Measurements from ENCODE around the gene P2RX5.
"Not testable (repeated sequence)": the region's sequence is repeated elsewhere in the genome, so short reads cannot be mapped to it uniquely, and the experiment has no call there.

Gene P2RX5

GRCh38 chr17:3715296-3715695 is 19.3 kb upstream of the P2RX5 start:
- Histone ChIP-seq H3K9ac (ENCODE audit: low read depth in 1 of 2, low read length in 2 of 2) (no peak overlapping the region), H3K9me3 (ENCODE audit: control insufficient read depth in 1 of 2, low read length in 2 of 2) (no peaks in the 10 kb centered on the region), H3K27me3 (ENCODE audit: control insufficient read depth in 1 of 2, insufficient read depth in 2 of 2, low read length in 2 of 2) (no peaks in the 10 kb centered on the region), H3K4me3 (ENCODE audit: low read depth in 1 of 2, low read length in 2 of 2) (no peak overlapping the region), H3K4me1 (ENCODE audit: control insufficient read depth in 1 of 2, insufficient read depth in 2 of 2, low read length in 2 of 2) (peaks cover 6 to 10% of the 10 kb centered on the region in 2 donors), H3K27ac (ENCODE audit: low read depth, low read length) (no peak overlapping the region), H3K36me3 (ENCODE audit: control insufficient read depth in 1 of 2, insufficient read depth in 2 of 2, low read length in 2 of 2) (peaks cover 29 to 43% of the 10 kb centered on the region in 2 donors)

- peaks cover 25 to 35% of the 10 kb centered on the region in 2 donors for H3K36me3 ChIP-seq (ENCODE audit: control insufficient read depth in 1 of 2, insufficient read depth in 2 of 2, low read length in 2 of 2)
- no peaks in the 10 kb centered on the region for H3K27me3 ChIP-seq (ENCODE audit: control insufficient read depth in 1 of 2, insufficient read depth in 2 of 2, low read length in 2 of 2)
- no peaks in the 10 kb centered on the region for H3K9me3 ChIP-seq (ENCODE audit: control insufficient read depth in 1 of 2, low read length in 2 of 2)
- H3K4me3 ChIP-seq (ENCODE audit: low read depth in 1 of 2, low read length in 2 of 2): no peak overlapping the region
- H3K9ac ChIP-seq (ENCODE audit: low read depth in 1 of 2, low read length in 2 of 2): no peak overlapping the region
- no peak overlapping the region for H3K27ac ChIP-seq (ENCODE audit: low read depth, low read length)
- H3K4me1 ChIP-seq (ENCODE audit: control insufficient read depth in 1 of 2, insufficient read depth in 2 of 2, low read length in 2 of 2): peaks cover 0 to 7% of the 10 kb centered on the region in 2 donors
These were observed 17.0 kb upstream of the P2RX5 start for GRCh38 chr17:3712811-3713463.

GRCh38 chr17:3710951-3711383 is 15.0 kb upstream of the P2RX5 start:
- Histone ChIP-seq H3K9ac (ENCODE audit: low read depth in 1 of 2, low read length in 2 of 2) (no peak overlapping the region), H3K27me3 (ENCODE audit: control insufficient read depth in 1 of 2, insufficient read depth in 2 of 2, low read length in 2 of 2) (no peaks in the 10 kb centered on the region), H3K36me3 (ENCODE audit: control insufficient read depth in 1 of 2, insufficient read depth in 2 of 2, low read length in 2 of 2) (peaks cover 12 to 18% of the 10 kb centered on the region in 2 donors), H3K9me3 (ENCODE audit: control insufficient read depth in 1 of 2, low read length in 2 of 2) (no peaks in the 10 kb centered on the region), H3K4me3 (ENCODE audit: low read depth in 1 of 2, low read length in 2 of 2) (no peak overlapping the region), H3K4me1 (ENCODE audit: control insufficient read depth in 1 of 2, insufficient read depth in 2 of 2, low read length in 2 of 2) (peaks cover 0 to 8% of the 10 kb centered on the region in 2 donors), H3K27ac (ENCODE audit: low read depth, low read length) (no peak overlapping the region)

GRCh38 chr17:3708366-3708765 is 12.4 kb upstream of the P2RX5 start:
- peaks cover 0 to 4% of the 10 kb centered on the region in 2 donors for H3K36me3 ChIP-seq (ENCODE audit: control insufficient read depth in 1 of 2, insufficient read depth in 2 of 2, low read length in 2 of 2)
- H3K4me3 ChIP-seq (ENCODE audit: low read depth in 1 of 2, low read length in 2 of 2): no peak overlapping the region
- no peak overlapping the region for H3K9ac ChIP-seq (ENCODE audit: low read depth in 1 of 2, low read length in 2 of 2)
- H3K9me3 ChIP-seq (ENCODE audit: control insufficient read depth in 1 of 2, low read length in 2 of 2): no peaks in the 10 kb centered on the region
- H3K27me3 ChIP-seq (ENCODE audit: control insufficient read depth in 1 of 2, insufficient read depth in 2 of 2, low read length in 2 of 2): no peaks in the 10 kb centered on the region
- H3K4me1 ChIP-seq (ENCODE audit: control insufficient read depth in 1 of 2, insufficient read depth in 2 of 2, low read length in 2 of 2): peaks cover 0 to 8% of the 10 kb centered on the region in 2 donors
- H3K27ac ChIP-seq (ENCODE audit: low read depth, low read length): no peak overlapping the region

- not testable (repeated sequence) for H3K4me3 ChIP-seq (ENCODE audit: low read depth in 1 of 2, low read length in 2 of 2); H3K4me1 ChIP-seq (ENCODE audit: control insufficient read depth in 1 of 2, insufficient read depth in 2 of 2, low read length in 2 of 2); H3K27ac ChIP-seq (ENCODE audit: low read depth, low read length); H3K9ac ChIP-seq (ENCODE audit: low read depth in 1 of 2, low read length in 2 of 2); H3K9me3 ChIP-seq (ENCODE audit: control insufficient read depth in 1 of 2, low read length in 2 of 2); H3K27me3 ChIP-seq (ENCODE audit: control insufficient read depth in 1 of 2, insufficient read depth in 2 of 2, low read length in 2 of 2); H3K36me3 ChIP-seq (ENCODE audit: control insufficient read depth in 1 of 2, insufficient read depth in 2 of 2, low read length in 2 of 2)
These were observed 9.7 kb upstream of the P2RX5 start for GRCh38 chr17:3705718-3705984.

GRCh38 chr17:3704931-3705717 is 9.2 kb upstream of the P2RX5 start:
- Histone ChIP-seq H3K27me3 (ENCODE audit: control insufficient read depth in 1 of 2, insufficient read depth in 2 of 2, low read length in 2 of 2) (no peaks in the 10 kb centered on the region), H3K9ac (ENCODE audit: low read depth in 1 of 2, low read length in 2 of 2) (no peak overlapping the region), H3K4me1 (ENCODE audit: control insufficient read depth in 1 of 2, insufficient read depth in 2 of 2, low read length in 2 of 2) (peaks cover 0 to 8% of the 10 kb centered on the region in 2 donors), H3K27ac (ENCODE audit: low read depth, low read length) (no peak overlapping the region), H3K36me3 (ENCODE audit: control insufficient read depth in 1 of 2, insufficient read depth in 2 of 2, low read length in 2 of 2) (no peaks in the 10 kb centered on the region), H3K4me3 (ENCODE audit: low read depth in 1 of 2, low read length in 2 of 2) (no peak overlapping the region), H3K9me3 (ENCODE audit: control insufficient read depth in 1 of 2, low read length in 2 of 2) (no peaks in the 10 kb centered on the region)

GRCh38 chr17:3702041-3702539 is 6.1 kb upstream of the P2RX5 start:
- not testable (repeated sequence) for H3K4me3 ChIP-seq (ENCODE audit: low read depth in 1 of 2, low read length in 2 of 2); H3K4me1 ChIP-seq (ENCODE audit: control insufficient read depth in 1 of 2, insufficient read depth in 2 of 2, low read length in 2 of 2); H3K9ac ChIP-seq (ENCODE audit: low read depth in 1 of 2, low read length in 2 of 2); H3K36me3 ChIP-seq (ENCODE audit: control insufficient read depth in 1 of 2, insufficient read depth in 2 of 2, low read length in 2 of 2); H3K27me3 ChIP-seq (ENCODE audit: control insufficient read depth in 1 of 2, insufficient read depth in 2 of 2, low read length in 2 of 2); H3K9me3 ChIP-seq (ENCODE audit: control insufficient read depth in 1 of 2, low read length in 2 of 2); H3K27ac ChIP-seq (ENCODE audit: low read depth, low read length)

- Histone ChIP-seq H3K4me1 (ENCODE audit: control insufficient read depth in 1 of 2, insufficient read depth in 2 of 2, low read length in 2 of 2) (peaks cover 0 to 7% of the 10 kb centered on the region in 2 donors), H3K27me3 (ENCODE audit: control insufficient read depth in 1 of 2, insufficient read depth in 2 of 2, low read length in 2 of 2) (peaks cover 5 to 11% of the 10 kb centered on the region in 2 donors), H3K36me3 (ENCODE audit: control insufficient read depth in 1 of 2, insufficient read depth in 2 of 2, low read length in 2 of 2) (no peaks in the 10 kb centered on the region), H3K4me3 (ENCODE audit: low read depth in 1 of 2, low read length in 2 of 2) (no peak overlapping the region), H3K9ac (ENCODE audit: low read depth in 1 of 2, low read length in 2 of 2) (no peak overlapping the region), H3K9me3 (ENCODE audit: control insufficient read depth in 1 of 2, low read length in 2 of 2) (no peaks in the 10 kb centered on the region), H3K27ac (ENCODE audit: low read depth, low read length) (no peak overlapping the region)
These were observed 4.0 kb upstream of the P2RX5 start for GRCh38 chr17:3699951-3700350.

GRCh38 chr17:3698139-3698538 is 2.2 kb upstream of the P2RX5 start:
- peaks cover 11 to 15% of the 10 kb centered on the region in 2 donors for H3K27me3 ChIP-seq (ENCODE audit: control insufficient read depth in 1 of 2, insufficient read depth in 2 of 2, low read length in 2 of 2)

GRCh38 chr17:3697103-3697476 is 1.1 kb upstream of the P2RX5 start:
- Histone ChIP-seq H3K27me3 (ENCODE audit: control insufficient read depth in 1 of 2, insufficient read depth in 2 of 2, low read length in 2 of 2) (peaks cover 11 to 15% of the 10 kb centered on the region in 2 donors), H3K9ac (ENCODE audit: low read depth in 1 of 2, low read length in 2 of 2) (no peak overlapping the region), H3K27ac (ENCODE audit: low read depth, low read length) (no peak overlapping the region), H3K36me3 (ENCODE audit: control insufficient read depth in 1 of 2, insufficient read depth in 2 of 2, low read length in 2 of 2) (no peaks in the 10 kb centered on the region), H3K9me3 (ENCODE audit: control insufficient read depth in 1 of 2, low read length in 2 of 2) (no peaks in the 10 kb centered on the region), H3K4me1 (ENCODE audit: control insufficient read depth in 1 of 2, insufficient read depth in 2 of 2, low read length in 2 of 2) (peaks cover 0 to 7% of the 10 kb centered on the region in 2 donors), H3K4me3 (ENCODE audit: low read depth in 1 of 2, low read length in 2 of 2) (no peak overlapping the region)

More at GRCh38 chr17:3698139-3698538, 2.2 kb upstream of the P2RX5 start:
- no peak overlapping the region for H3K27ac ChIP-seq (ENCODE audit: low read depth, low read length)
- no peaks in the 10 kb centered on the region for H3K36me3 ChIP-seq (ENCODE audit: control insufficient read depth in 1 of 2, insufficient read depth in 2 of 2, low read length in 2 of 2)
- H3K4me3 ChIP-seq (ENCODE audit: low read depth in 1 of 2, low read length in 2 of 2): no peak overlapping the region
- H3K9me3 ChIP-seq (ENCODE audit: control insufficient read depth in 1 of 2, low read length in 2 of 2): no peaks in the 10 kb centered on the region
- H3K4me1 ChIP-seq (ENCODE audit: control insufficient read depth in 1 of 2, insufficient read depth in 2 of 2, low read length in 2 of 2): peaks cover 0 to 7% of the 10 kb centered on the region in 2 donors
- no peak overlapping the region for H3K9ac ChIP-seq (ENCODE audit: low read depth in 1 of 2, low read length in 2 of 2)
